CD4-positive, alpha-beta T cell treated with Interleukin-15 for 4 hours (primary cell): ENCODE results near the gene ERICH6B.
"Not testable (repeated sequence)": the region's sequence is repeated elsewhere in the genome, so short reads cannot be mapped to it uniquely, and the experiment has no call there.

Experiments used
- DNase-seq: peaks from one replicate; pipeline ENCODE4 v3.0.0-alpha.2; 2020; ENCODE audit warnings: low spot score

Gene ERICH6B

GRCh38 chr13:45615501-45616101 lies at the start of gene ERICH6B:
ERICH6B (minus strand) TSS chr13:45615739; CDS start chr13:45597005, 18,734 bp downstream.
- no peak for DNase-seq

- DNase-seq: not testable (repeated sequence)
Measured at GRCh38 chr13:45662903-45663302, 47.4 kb upstream of the ERICH6B start.

- DNase-seq: no peak
Measured at GRCh38 chr13:45662162-45662561, 46.6 kb upstream of the ERICH6B start.

- not testable (repeated sequence) for DNase-seq
Measured at GRCh38 chr13:45660458-45660857, 44.9 kb upstream of the ERICH6B start.

- no peak for DNase-seq
Measured at GRCh38 chr13:45659536-45659935, 44.0 kb upstream of the ERICH6B start.

GRCh38 chr13:45658586-45659235 lies 43.2 kb upstream of the ERICH6B start:
- DNase-seq: no peak

GRCh38 chr13:45654633-45655349 lies 39.3 kb upstream of the ERICH6B start:
- DNase-seq: no peak

- not testable (repeated sequence) for DNase-seq
Measured at GRCh38 chr13:45645263-45645662, 29.7 kb upstream of the ERICH6B start.

- not testable (repeated sequence) for DNase-seq
Measured at GRCh38 chr13:45642159-45642558, 26.6 kb upstream of the ERICH6B start.

- DNase-seq: not testable (repeated sequence)
Measured at GRCh38 chr13:45635291-45635690, 19.8 kb upstream of the ERICH6B start.

- no peak for DNase-seq
Measured at GRCh38 chr13:45630791-45631190, 15.3 kb upstream of the ERICH6B start.

- no peak for DNase-seq
Measured at GRCh38 chr13:45629940-45630339, 14.4 kb upstream of the ERICH6B start.

GRCh38 chr13:45628094-45628493 lies 12.6 kb upstream of the ERICH6B start:
- DNase-seq: no peak

- no peak for DNase-seq
Measured at GRCh38 chr13:45627656-45628055, 12.1 kb upstream of the ERICH6B start.

GRCh38 chr13:45626731-45627374 lies 11.3 kb upstream of the ERICH6B start:
- no peak for DNase-seq

GRCh38 chr13:45623516-45624090 lies 8.1 kb upstream of the ERICH6B start:
- peak; percentile 7 for DNase-seq

GRCh38 chr13:45621950-45622349 lies 6.4 kb upstream of the ERICH6B start:
- no peak for DNase-seq

GRCh38 chr13:45607931-45608330 lies 7.6 kb downstream of the ERICH6B start:
- DNase-seq: no peak

GRCh38 chr13:45604892-45605291 lies 10.6 kb downstream of the ERICH6B start:
- DNase-seq: no peak

- no peak for DNase-seq
Measured at GRCh38 chr13:45603338-45603737, 12.2 kb downstream of the ERICH6B start.

- no peak for DNase-seq
Measured at GRCh38 chr13:45602183-45603170, 13.1 kb downstream of the ERICH6B start.
